MCF 10A (cell line): ENCODE data around the gene PARD3. TPM values are rescaled to one million over a fixed set of nuclear protein-coding genes. Genes with fewer than 3 reads are reported as not detected.

Experiments used
- BruUV-seq: library from RNA; stranded (reverse); fragments of 400-500 nt; replicated peaks from 2 replicates; lab custom pipeline; 2021; lab: Mats Ljungman, UMichigan
- CTCF ChIA-PET: fragments of 300-600 bp; sonication (Branson Sonifier 250); formaldehyde crosslinking; extraction: SDS; loops from one replicate; lab custom pipeline; 2021; ENCODE audit warnings: antibody characterized with exemption, inconsistent platforms; lab: Yijun Ruan, JAX
- POLR2A ChIA-PET: fragments of 300-600, 350-650 bp; sonication (Branson Sonifier 250); formaldehyde crosslinking; extraction: SDS; loops from one replicate; lab custom pipeline; 2020; ENCODE audit warnings: antibody characterized with exemption, inconsistent platforms; lab: Yijun Ruan, JAX
- DNase-seq: peaks from one replicate; pipeline ENCODE4 v3.0.0-alpha.2; 2018; ENCODE audit not compliant: unreplicated experiment
- H3K27ac Mint-ChIP-seq: one replicate; pipeline ENCODE4 v1.8.0; 2022; ENCODE audit warnings: mild to moderate bottlenecking, low read depth, mixed read lengths; ENCODE audit not compliant: unreplicated experiment
- H3K27me3 Mint-ChIP-seq: one replicate; pipeline ENCODE4 v1.8.0; 2022; ENCODE audit warnings: mixed read lengths; ENCODE audit not compliant: insufficient read depth, unreplicated experiment
- H3K36me3 Mint-ChIP-seq: one replicate; pipeline ENCODE4 v1.8.0; 2022; ENCODE audit warnings: mild to moderate bottlenecking, moderate library complexity, mixed read lengths; ENCODE audit not compliant: insufficient read depth, unreplicated experiment
- H3K4me1 Mint-ChIP-seq: one replicate; pipeline ENCODE4 v1.8.0; 2022; ENCODE audit warnings: mixed read lengths; ENCODE audit not compliant: insufficient read depth, unreplicated experiment
- H3K4me3 Mint-ChIP-seq: one replicate; pipeline ENCODE4 v1.8.0; 2022; ENCODE audit warnings: mild to moderate bottlenecking, moderate library complexity, mixed read lengths; ENCODE audit not compliant: unreplicated experiment
- H3K9me3 Mint-ChIP-seq: one replicate; pipeline ENCODE4 v1.8.0; 2022; ENCODE audit warnings: mixed read lengths; ENCODE audit not compliant: unreplicated experiment
- intact Hi-C: fragments of 100-400 bp; cut with micrococcal nuclease; formaldehyde crosslinking; loops from 2 replicates; pipeline ENCODE4 v1.14.1; 2022
- total RNA-seq: library from RNA; stranded (reverse); gene quantifications from 2 replicates; pipeline ENCODE4 v1.2.3, GENCODE V29; 2022
- TF ChIP-seq, protein P1 (sequence below): fragments of 200-600 bp; IDR thresholded peaks from one replicate; pipeline ENCODE4 v1.8.0; 2022; ENCODE audit warnings: antibody characterized with exemption, mild to moderate bottlenecking; ENCODE audit not compliant: unreplicated experiment

The PARD3 gene
- total RNA-seq, 1 experiment from 2014 or later = 70.0 TPM

DNA sequence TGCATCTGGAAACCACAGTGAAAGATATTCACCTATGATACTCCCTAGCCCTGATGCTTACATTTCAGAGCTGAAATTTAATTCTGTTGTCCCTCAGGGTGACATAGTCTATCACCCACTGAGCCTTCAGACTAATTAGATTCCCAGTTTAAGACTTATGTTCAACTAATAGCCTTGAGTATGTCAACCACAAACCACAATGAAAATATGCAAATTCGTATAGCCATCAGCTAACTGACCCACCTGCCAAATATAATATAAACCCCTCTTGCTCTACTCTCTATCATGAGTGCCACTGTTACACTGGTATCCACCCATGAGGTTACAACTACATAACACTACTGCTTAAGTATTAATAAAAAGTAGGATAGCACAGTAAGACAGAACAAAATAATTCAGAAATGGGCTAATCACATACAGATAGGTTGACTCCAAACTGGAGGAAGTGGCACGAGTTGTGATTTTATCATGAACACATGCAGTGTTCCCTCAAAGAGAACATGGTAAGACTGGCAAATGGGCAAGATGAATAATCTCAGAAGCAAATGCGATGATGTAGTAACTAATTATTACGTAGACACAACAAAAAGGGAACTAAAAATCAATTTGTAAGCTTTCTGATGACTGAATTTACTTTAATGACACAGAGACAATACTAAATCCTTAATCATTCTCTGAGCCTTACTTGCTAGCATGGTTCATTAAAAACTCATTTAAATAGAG, 290.6 kb downstream of the PARD3 start:
- Mint-ChIP-seq H3K27ac (peak overlapping the region; percentile 4), H3K36me3 (peaks cover 6% of the 10 kb centered on the region), H3K9me3 (no peaks in the 10 kb centered on the region), H3K4me1 (peaks cover 70% of the 10 kb centered on the region), H3K27me3 (no peaks in the 10 kb centered on the region), H3K4me3 (no peak overlapping the region)
- no peak for DNase-seq
- POLR2A ChIA-PET = no interaction called here
- TF ChIP-seq, protein P1, sequence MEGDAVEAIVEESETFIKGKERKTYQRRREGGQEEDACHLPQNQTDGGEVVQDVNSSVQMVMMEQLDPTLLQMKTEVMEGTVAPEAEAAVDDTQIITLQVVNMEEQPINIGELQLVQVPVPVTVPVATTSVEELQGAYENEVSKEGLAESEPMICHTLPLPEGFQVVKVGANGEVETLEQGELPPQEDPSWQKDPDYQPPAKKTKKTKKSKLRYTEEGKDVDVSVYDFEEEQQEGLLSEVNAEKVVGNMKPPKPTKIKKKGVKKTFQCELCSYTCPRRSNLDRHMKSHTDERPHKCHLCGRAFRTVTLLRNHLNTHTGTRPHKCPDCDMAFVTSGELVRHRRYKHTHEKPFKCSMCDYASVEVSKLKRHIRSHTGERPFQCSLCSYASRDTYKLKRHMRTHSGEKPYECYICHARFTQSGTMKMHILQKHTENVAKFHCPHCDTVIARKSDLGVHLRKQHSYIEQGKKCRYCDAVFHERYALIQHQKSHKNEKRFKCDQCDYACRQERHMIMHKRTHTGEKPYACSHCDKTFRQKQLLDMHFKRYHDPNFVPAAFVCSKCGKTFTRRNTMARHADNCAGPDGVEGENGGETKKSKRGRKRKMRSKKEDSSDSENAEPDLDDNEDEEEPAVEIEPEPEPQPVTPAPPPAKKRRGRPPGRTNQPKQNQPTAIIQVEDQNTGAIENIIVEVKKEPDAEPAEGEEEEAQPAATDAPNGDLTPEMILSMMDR = no peak
- CTCF ChIA-PET = interaction anchor here (0.6 kb wide), 2 partner anchors 66 to 93 kb away, joined by 3 read pairs; no protein-coding TSS in a partner anchor
- intact Hi-C loops = loop anchor here (5.0 kb wide), 1 partner anchor 58 kb away; no protein-coding TSS in a partner anchor
- no TSS peak for BruUV-seq

DNA sequence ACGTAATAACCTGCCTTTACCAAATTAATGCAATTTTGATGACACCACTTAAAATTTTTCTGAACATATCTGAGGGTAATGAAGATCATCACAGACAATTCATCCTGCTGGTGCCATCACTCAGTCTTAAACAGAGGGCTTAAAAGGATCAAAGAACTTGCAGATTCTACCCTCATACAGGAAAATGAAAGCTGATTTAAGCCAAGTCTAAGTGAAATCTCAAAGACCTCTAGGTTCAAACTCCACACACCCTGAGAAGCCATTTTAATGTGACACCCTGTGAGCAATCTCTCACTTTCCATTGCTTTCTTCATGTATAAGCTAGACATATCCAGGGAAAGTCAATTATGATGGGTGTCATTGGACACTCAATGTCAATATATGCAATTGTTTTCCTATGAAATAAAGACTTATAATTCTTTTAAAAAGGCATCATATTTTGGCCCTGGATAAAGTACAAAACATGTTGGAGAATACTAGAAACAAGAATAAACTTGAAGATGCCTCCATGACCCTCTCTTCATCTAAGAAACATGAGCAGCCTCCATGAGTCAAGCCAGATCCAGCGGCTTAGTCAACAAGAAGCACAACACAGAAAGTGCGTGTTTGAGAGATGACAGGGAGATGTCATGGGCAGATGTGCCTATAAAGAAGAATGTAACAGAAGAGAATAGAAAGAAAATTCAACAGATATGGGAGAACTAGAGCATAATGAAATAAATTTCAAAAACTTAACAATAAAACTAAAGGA, 291.9 kb downstream of the PARD3 start:
- Mint-ChIP-seq H3K4me1 (peaks cover 67% of the 10 kb centered on the region), H3K27ac (no peak overlapping the region), H3K9me3 (no peaks in the 10 kb centered on the region), H3K27me3 (no peaks in the 10 kb centered on the region), H3K36me3 (peaks cover 6% of the 10 kb centered on the region), H3K4me3 (no peak overlapping the region)
- peak; percentile 27 for DNase-seq
- ChIA-PET POLR2A (no interaction called here), CTCF (interaction anchor here (0.6 kb wide), 1 partner anchor 115 kb away, joined by 3 read pairs; no protein-coding TSS in a partner anchor)
- BruUV-seq = no TSS peak
- intact Hi-C loops = loop anchor here (1.0 kb wide), 1 partner anchor 115 kb away; no protein-coding TSS in a partner anchor
- TF ChIP-seq, protein P1 = no peak

DNA sequence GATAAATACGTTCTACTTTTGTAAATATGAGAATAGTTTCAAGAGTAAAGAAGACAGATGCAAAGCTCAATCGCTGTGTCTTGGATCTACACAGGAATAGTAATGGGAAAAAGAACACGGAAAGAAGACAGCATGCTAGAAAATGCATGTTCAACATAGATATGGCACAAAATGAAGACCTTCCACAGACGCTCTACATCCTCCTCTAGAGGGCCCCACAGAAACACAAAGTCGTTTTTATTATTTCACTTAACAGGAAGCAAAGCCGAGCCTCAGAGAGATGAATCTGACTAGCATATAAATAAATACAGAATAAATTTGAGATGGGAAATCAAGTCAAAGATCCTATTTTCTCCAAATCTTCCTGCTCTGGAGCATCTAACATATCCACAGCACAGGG, 292.6 kb downstream of the PARD3 start:
- TF ChIP-seq, protein P1 = peak; percentile 22
- peaks cover 6% of the 10 kb centered on the region for H3K36me3 Mint-ChIP-seq
- intact Hi-C loops = no loop called here
- DNase-seq = peak; percentile 54
- no peak overlapping the region for H3K27ac Mint-ChIP-seq
- no TSS peak for BruUV-seq
- peaks cover 64% of the 10 kb centered on the region for H3K4me1 Mint-ChIP-seq
- no peaks in the 10 kb centered on the region for H3K9me3 Mint-ChIP-seq
- ChIA-PET POLR2A (no interaction called here), CTCF (interaction anchor here (0.6 to 1.2 kb wide), 2 partner anchors 116 to 117 kb away, joined by 3 read pairs; no protein-coding TSS in a partner anchor)
- no peak overlapping the region for H3K4me3 Mint-ChIP-seq
- H3K27me3 Mint-ChIP-seq = no peaks in the 10 kb centered on the region

DNA sequence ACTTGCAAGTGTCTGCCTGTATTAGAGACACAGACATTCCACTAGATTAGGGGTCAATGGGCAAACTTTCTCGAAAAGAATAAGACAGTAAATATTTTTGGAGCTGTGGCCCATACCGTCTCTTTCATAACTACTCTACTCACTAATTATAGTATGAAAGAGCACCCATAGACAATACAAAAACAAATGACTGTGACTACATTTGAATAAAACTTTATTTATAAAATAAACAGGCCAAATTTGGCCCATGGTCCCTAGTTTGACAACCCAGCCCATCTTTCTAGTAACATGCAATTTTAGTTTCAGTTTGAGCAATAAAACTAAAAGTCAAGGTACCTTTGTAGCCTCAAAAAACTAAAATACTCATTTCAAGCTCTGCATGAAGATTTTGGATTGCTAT, 294.6 kb downstream of the PARD3 start:
- Mint-ChIP-seq H3K36me3 (peaks cover 11% of the 10 kb centered on the region), H3K4me3 (no peak overlapping the region), H3K27me3 (no peaks in the 10 kb centered on the region), H3K9me3 (no peaks in the 10 kb centered on the region), H3K4me1 (peaks cover 47% of the 10 kb centered on the region), H3K27ac (peak overlapping the region; percentile 71)
- TF ChIP-seq, protein P1 = no peak
- CTCF ChIA-PET = no interaction called here
- POLR2A ChIA-PET = interaction anchor here (0.5 kb wide), 1 partner anchor 137 kb away, joined by 3 read pairs; no protein-coding TSS in a partner anchor
- DNase-seq = no peak
- no TSS peak for BruUV-seq
- intact Hi-C loops = no loop called here
